GM19328 (cell line): ENCODE results near the gene MOGAT1.
A peak's percentile ranks its signal among the peaks of the same experiment; 100 is the strongest.

Source experiments
- ATAC-seq: cut with Tn5 transposase; IDR thresholded peaks from one replicate; pipeline ENCODE4 v1.9.1; 2021; ENCODE audit warnings: mild to moderate bottlenecking, moderate library complexity; ENCODE audit not compliant: unreplicated experiment

MOGAT1 gene, protein sequence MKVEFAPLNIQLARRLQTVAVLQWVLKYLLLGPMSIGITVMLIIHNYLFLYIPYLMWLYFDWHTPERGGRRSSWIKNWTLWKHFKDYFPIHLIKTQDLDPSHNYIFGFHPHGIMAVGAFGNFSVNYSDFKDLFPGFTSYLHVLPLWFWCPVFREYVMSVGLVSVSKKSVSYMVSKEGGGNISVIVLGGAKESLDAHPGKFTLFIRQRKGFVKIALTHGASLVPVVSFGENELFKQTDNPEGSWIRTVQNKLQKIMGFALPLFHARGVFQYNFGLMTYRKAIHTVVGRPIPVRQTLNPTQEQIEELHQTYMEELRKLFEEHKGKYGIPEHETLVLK

DNA sequence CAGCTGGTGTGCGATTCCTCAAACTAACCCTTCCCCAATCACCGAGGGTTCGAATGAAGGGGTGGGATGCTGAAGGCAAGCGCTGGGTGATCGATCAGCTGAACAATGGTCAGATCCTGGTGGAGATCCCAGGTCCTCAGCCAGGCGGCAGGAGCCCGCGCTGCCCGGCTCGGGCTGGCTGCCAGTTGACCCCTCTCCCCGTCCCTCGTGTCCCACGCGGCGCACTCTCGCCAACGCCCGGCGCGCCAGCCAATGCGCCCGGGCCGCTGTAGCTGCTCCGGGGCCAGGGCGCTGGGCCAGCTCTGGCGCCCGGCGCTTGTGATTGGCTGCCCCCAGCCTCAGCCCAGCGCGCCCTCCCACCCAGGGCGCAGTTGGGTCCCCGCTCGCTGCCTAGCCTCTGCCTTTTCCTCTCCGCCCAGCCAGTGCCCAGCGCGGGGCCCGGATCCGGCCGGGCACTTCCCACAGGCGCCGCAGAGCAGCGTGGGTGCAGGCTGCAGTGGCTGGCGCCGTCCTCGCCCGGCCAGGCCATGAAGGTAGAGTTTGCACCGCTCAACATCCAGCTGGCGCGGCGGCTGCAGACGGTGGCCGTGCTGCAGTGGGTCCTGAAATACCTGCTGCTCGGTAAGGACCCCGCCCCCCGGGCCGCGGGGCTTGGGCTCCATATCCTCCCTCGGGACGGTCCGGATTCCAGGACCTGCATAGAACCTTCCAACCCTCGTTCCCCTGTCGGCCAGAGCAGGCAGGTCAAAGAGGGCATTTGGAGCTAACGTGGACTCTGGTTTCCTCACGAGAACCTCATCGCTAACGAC is at the start of gene MOGAT1:
TSS of gene MOGAT1 (plus strand) at position 400 of the 809 bp plus-strand sequence. CDS start at position 528, 128 bp downstream.
- ATAC-seq, result no peak

GRCh38 chr2:222621893-222622292 is 49.6 kb upstream of the MOGAT1 start:
- no peak for ATAC-seq

- no peak for ATAC-seq
These were observed 48.5 kb upstream of the MOGAT1 start for GRCh38 chr2:222622910-222623309.

DNA sequence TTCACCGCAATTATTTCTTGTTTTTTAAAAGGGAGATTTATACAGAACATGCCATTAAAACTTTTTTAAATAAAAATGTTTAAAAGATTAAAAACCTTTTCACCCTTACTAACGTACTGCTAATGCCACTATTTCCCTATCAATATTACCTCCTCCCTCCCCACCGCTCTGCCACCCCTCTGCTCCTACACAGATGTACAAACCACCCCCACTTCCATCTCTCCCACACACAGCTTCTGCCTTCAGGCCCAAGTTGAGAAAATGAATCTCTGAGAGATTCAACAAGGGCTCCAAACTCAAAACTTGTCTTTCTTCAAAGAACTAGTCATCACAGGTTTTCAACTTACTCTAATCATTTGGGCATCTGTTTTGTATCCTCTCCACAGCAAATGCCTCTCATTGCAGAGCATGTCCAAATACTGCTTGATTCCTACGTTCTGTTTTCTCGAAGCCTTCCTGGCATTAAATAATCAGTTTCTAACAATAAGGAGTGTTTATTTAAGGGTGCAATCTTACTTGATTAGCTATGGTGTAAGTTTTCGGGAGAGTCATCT is 47.6 kb upstream of the MOGAT1 start:
- ATAC-seq, result no peak

GRCh38 chr2:222627764-222628163 is 43.7 kb upstream of the MOGAT1 start:
- no peak for ATAC-seq

- ATAC-seq, result no peak
These were observed 36.2 kb upstream of the MOGAT1 start for GRCh38 chr2:222635295-222635694.

DNA sequence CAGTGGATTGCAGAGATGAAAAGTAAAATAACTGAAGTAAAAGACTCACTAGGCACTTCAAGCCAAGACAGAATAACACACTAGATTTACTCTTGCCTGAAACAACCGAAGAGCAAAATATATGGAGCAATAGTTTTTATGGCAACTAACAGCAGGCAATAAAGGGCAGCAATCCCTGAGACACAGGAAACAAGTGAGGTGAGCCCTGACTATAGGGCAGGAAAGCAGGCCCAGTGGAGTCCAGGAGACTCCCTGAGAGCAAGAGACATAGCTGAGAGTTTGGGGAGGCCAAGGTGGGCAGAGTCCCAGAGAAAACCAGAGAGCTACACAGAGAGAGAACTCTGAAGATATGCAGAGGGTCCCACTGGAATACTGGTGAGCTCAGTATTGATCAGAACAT is 34.4 kb upstream of the MOGAT1 start:
- no peak for ATAC-seq

- ATAC-seq, result no peak
These were observed 30.1 kb upstream of the MOGAT1 start for GRCh38 chr2:222641336-222641735.

DNA sequence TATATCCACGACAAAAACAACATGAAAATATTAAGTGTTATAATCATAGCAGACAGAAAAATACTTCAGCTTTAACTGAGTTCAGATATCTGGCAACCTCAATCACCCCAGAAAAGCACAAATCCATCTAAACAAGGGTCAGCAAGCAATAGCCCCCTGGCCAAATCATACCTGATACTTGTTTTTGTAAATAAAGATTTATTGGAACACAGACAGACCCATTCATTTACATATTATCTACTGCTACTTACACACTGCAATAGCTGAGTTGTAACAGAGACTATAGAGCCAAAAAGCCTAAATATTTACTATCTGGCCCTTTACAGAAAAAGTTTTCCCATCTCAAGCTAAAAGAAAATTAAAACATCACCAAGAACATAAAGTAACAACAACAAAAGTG is 28.3 kb upstream of the MOGAT1 start:
- no peak for ATAC-seq

- no peak for ATAC-seq
These were observed 25.4 kb upstream of the MOGAT1 start for GRCh38 chr2:222646008-222646407.

DNA sequence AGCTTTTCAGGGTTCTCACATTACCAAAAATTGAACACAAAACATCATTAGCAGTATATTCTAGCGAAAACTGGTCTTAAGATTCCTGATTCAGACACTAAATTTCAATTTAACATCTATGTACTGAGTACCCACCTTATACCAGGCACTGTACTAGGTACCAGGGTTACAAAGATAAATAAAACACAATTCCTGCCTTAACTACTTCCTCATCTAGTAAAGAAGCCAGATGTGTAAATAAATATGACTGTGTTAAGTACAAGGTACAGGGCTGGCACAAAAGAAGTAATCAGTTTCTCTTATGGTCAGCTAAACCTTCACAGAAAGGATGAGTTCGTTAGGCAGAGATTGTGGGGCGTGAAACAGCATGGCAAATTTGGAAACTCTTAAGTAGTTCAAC is 21.7 kb upstream of the MOGAT1 start:
- no peak for ATAC-seq

- ATAC-seq, result no peak
These were observed 19.6 kb upstream of the MOGAT1 start for GRCh38 chr2:222651718-222652418.

DNA sequence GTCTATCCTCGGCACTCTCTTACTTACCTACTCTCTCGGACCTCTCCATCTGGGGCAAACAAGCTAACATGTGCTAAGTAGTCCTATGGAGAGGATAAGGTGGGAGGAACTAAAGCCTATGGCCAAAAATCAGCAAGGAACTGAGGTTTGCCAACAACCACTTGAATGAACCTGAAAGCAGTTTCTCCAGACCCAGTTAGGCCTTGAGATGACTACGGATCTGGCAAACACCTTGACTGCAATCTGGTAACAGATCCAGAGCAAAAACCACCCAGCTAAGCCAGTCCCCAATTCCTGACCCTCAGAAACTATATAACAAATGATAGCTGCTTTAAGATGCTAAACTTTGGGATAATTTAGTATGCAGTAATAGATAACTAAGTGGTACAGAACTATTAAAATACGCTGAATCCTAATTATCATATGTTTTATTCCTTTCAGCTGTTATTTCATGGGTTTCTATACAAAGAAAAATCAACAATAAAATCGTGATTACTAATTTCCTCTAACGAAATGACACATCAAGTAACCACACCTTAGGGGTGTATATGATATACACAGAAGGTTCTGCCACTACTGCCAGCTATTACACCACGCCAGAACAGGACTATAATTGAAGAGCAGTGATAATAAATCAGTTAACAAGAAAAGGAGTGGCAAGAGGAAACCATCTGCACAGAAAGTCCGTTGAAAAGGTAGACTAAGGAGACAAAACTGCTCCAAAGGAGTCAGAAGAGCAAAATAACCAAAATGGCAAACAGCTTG is 18.8 kb upstream of the MOGAT1 start:
- no peak for ATAC-seq

DNA sequence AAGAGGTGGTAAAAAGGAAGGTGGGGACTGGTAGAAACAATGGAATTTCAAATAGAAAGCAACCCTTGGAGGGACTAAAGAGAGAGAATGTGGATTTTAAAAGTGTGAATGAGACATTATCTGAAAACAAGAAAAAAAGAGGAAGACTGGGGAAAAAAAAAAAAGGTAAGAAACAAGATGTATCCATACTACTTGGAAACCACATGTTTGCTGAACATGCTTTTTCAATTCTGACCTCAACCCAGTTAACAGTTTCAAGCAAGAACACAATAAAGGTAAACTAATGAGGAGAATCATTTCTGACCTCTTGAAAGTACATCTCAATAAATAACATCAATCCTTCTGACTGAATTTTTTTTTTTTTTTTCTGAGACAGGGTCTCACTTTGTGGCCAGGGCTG is 18.2 kb upstream of the MOGAT1 start:
- ATAC-seq, result no peak

DNA sequence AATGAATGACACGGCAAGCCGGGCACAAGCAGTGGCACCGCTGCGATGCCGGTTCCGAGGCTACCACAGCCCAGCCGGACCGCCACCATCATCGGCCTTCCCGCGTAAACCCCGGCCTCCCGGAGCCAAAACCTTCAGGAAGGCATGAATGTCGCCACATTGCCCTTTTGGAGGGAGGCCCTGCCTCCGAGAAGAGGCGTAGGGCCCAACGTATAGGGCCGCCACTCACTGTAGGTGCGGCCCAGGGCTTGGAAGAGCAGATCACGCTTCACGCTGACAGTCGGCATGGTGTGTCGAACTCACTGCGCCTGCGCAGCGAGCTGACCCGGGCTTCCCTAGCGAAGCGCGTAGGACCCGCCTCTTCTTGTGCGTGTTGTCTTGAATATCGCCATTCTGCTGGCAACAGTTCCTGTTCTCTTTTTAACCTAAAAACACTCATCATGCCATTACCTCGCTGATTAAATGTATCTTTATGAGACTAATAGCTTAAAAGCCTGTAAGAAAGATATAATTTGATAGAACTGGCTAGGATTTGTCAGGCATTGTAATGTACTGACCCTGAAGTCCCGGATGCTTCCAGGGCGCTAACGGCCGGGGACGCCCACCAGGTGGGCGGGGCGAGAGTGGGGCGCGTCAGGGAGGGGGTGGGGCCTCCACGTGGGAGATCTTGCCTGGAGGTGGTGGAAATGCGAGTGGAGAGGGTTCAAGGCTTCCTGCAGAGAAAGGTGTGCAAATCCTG is 15.5 kb upstream of the MOGAT1 start, which contains the start of gene FARSB:
TSS of gene FARSB (minus strand) at position 306 of the 739 bp plus-strand sequence. CDS start at position 287, 19 bp downstream.
- ATAC-seq, result peak; percentile 85

DNA sequence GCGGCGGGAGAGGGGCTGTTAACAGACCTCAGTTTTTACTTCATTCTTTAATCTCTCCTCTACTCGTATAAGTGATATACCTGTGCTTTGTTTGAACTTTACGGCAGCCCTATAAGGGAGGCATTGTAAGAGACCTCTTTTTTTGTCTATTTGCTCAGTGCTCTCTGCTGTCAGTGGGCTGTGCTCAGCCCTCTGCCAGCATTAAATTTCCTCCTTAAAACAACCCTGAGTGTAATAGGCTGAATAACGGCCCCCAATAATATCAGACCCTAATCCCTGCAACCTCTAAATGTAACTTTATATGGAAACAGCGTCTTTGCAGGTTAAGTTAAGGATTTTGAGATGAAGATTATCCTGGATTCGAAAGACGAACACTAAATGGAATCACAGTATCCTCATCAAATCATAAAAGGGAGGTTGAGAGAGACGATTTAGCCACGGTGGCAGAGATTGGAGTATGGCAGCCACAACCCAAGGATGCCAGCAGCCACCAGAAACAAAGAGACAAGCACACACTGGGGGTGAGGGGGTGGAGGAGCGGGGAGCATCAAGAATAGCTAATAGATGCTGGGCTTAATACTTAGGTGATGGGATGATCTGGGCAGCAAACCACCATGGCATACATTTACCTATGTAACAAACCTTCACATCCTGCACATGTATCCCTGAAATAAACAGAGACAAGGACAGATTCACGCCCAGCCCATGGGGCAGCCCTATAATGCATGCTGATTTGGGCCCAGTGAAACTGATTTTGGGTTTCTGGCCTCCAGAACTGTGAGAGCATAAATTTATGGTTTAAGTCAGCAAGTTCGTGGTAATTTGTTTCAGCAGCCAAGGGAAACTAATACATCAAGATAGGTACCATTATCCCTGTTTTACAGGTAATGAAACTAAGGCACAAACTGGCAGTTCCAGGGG is 14.7 kb upstream of the MOGAT1 start:
- ATAC-seq, result peak; percentile 27

DNA sequence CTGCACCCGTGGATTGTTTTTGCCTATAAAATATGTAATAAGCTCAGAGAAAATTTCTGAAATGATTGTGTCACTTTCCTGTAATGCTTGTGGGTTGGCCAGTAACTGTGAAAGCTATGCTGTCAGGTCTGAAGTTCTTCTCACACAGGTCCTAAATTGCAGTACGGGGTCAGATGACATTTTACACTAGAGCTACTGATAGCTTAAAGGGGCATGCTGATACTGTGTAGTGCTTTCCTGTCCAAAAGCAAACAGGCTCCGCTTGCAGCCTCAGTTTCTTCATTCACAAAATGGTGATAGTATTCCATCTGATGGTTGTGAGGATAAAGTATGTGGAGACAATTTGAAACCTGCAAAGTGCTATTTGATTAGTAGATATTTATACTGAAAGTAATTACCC is 8.0 kb upstream of the MOGAT1 start:
- no peak for ATAC-seq

GRCh38 chr2:222668494-222669154 is 2.8 kb upstream of the MOGAT1 start:
- ATAC-seq, result no peak
